A549 treated with AZD2906 at 1 μM for 4 hours (cell line): ENCODE measurements around the gene FBN3. TPM values are rescaled to one million over a fixed set of nuclear protein-coding genes. Genes with fewer than 3 reads are reported as not detected.

ENCODE experiments used
- total RNA-seq: library from RNA; stranded (reverse); fragments of 200-300 nt; extraction: Qiagen RNA extraction; gene quantifications from 5 replicates; pipeline ENCODE4 v1.2.3, GENCODE V29; 2022

FBN3 gene
- not detected in 5 replicates for total RNA-seq

GRCh38 chr19:8149261-8150094 lies at the start of gene FBN3:
Gene FBN3, minus strand, starts transcription at chr19:8149592. Its CDS starts 2,112 bp downstream, at chr19:8147480.

DNA sequence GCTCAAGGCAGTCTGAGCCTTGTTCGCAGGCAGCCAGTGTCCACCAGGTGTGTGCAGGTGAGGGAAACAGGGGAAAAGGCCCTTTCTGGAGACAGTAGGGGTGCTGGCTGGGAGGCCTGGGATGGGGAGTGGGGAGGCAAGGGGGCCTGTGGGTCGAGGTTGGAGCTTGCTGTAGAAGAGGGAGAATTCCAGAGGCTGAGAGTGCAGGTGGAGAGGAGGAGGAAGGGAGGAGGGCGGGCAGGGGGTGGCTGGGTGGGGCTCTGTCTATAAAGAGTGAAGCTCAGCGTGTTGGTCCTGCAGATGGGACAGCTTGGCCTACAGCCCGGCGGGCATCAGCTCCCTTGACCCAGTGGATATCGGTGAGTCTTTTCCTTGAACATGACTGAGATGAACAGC lies 96.9 kb downstream of the FBN3 start, which contains the start of gene CCL25:
TSS of gene CCL25 (plus strand) at position 297 of the 396 bp plus-strand sequence. CDS start 290 bp downstream, outside the sequence.

Other genes starting within 250 kb of the FBN3 start
- gene MAP2K7, start 245.7 kb downstream of the FBN3 start, total RNA-seq, result 11.3 to 15.6 TPM (median 13.9 TPM) in 5 replicates
- gene TGFBR3L, start 234.8 kb downstream of the FBN3 start, total RNA-seq, result 0.63 to 2.0 TPM (median 1.7 TPM) in 5 replicates
- gene SNAPC2, start 229.3 kb downstream of the FBN3 start, total RNA-seq, result 20.6 to 32.3 TPM (median 29.6 TPM) in 5 replicates
- 8.2 to 23.4 TPM (median 22.0 TPM) in 5 replicates for gene CTXN1, start 223.5 kb downstream of the FBN3 start, total RNA-seq
- gene TIMM44, start 205.9 kb downstream of the FBN3 start, total RNA-seq, result 26.1 to 31.2 TPM (median 27.4 TPM) in 5 replicates
- gene ELAVL1, start 144.0 kb downstream of the FBN3 start, total RNA-seq, result 60.3 to 70.8 TPM (median 65.5 TPM) in 5 replicates
- gene CCL25, start 96.8 kb downstream of the FBN3 start, total RNA-seq, result not detected in 5 replicates
- gene CERS4, start 59.8 kb upstream of the FBN3 start, total RNA-seq, result 1.8 to 3.8 TPM (median 3.3 TPM) in 5 replicates
- 62.3 to 104 TPM (median 94.9 TPM) in 5 replicates for gene CD320, start 158.8 kb upstream of the FBN3 start, total RNA-seq
- 77.5 to 97.5 TPM (median 95.6 TPM) in 5 replicates for gene NDUFA7, start 171.8 kb upstream of the FBN3 start, total RNA-seq
- 383 to 995 TPM (median 918 TPM) in 5 replicates for gene RPS28, start 171.9 kb upstream of the FBN3 start, total RNA-seq
- gene KANK3, start 193.7 kb upstream of the FBN3 start, total RNA-seq, result 5.6 to 7.6 TPM (median 7.1 TPM) in 5 replicates
- gene ANGPTL4, start 214.6 kb upstream of the FBN3 start, total RNA-seq, result 550 to 726 TPM (median 658 TPM) in 5 replicates
- gene RAB11B, start 240.8 kb upstream of the FBN3 start, total RNA-seq, result 100 to 115 TPM (median 101 TPM) in 5 replicates